ENCODE data around the gene TFB1M. TPM values are rescaled to one million over a fixed set of nuclear protein-coding genes. Genes with fewer than 3 reads are reported as not detected.
"Not testable (repeated sequence)": the region's sequence is repeated elsewhere in the genome, so short reads cannot be mapped to it uniquely, and the experiment has no call there.

TFB1M gene
- total RNA-seq, 2 experiments from 2014 or later = 33.6 to 35.5 TPM

- no peak for ATAC-seq
- no peak overlapping the region for H3K4me3 Mint-ChIP-seq
- peaks cover 2% of the 10 kb centered on the region for H3K36me3 Mint-ChIP-seq
- no peaks in the 10 kb centered on the region for H3K27me3 Mint-ChIP-seq
- CTCF ChIA-PET = interaction anchor here (0.9 to 2.5 kb wide), 10 partner anchors 8 to 324 kb away, joined by 3 to 29 read pairs (median 4); partner anchors contain the start of gene CLDN20
- H3K9me3 Mint-ChIP-seq (ENCODE audit: low read depth) = no peaks in the 10 kb centered on the region
- H3K27ac Mint-ChIP-seq = no peak overlapping the region
- no peak for DNase-seq
- H3K4me1 Mint-ChIP-seq = no peaks in the 10 kb centered on the region
Observed at GRCh38 chr6:155247618-155248007, 66.7 kb downstream of the TFB1M start.

- Mint-ChIP-seq H3K4me1 (no peaks in the 10 kb centered on the region), H3K27ac (no peak overlapping the region), H3K27me3 (no peaks in the 10 kb centered on the region), H3K4me3 (no peak overlapping the region), H3K36me3 (peaks cover 2% of the 10 kb centered on the region), H3K9me3 (ENCODE audit: low read depth) (no peaks in the 10 kb centered on the region)
- DNase-seq (no peak), ATAC-seq (no peak)
- CTCF ChIA-PET = interaction anchor here (2.2 to 2.5 kb wide), 2 partner anchors 69 to 318 kb away, joined by 11 to 29 read pairs; no protein-coding TSS in a partner anchor
Observed at GRCh38 chr6:155246825-155247224, 67.5 kb downstream of the TFB1M start.

- peaks cover 2% of the 10 kb centered on the region for H3K36me3 Mint-ChIP-seq
- ATAC-seq (no peak), DNase-seq (no peak)
- H3K4me3 Mint-ChIP-seq = no peak overlapping the region
- no peaks in the 10 kb centered on the region for H3K9me3 Mint-ChIP-seq (ENCODE audit: low read depth)
- CTCF ChIA-PET = no interaction called here
- no peak overlapping the region for H3K27ac Mint-ChIP-seq
- H3K4me1 Mint-ChIP-seq = no peaks in the 10 kb centered on the region
- no peaks in the 10 kb centered on the region for H3K27me3 Mint-ChIP-seq
Observed at GRCh38 chr6:155245831-155246230, 68.5 kb downstream of the TFB1M start.

GRCh38 chr6:155245193-155245592 is 69.1 kb downstream of the TFB1M start:
- CTCF ChIA-PET = no interaction called here
- no peak overlapping the region for H3K4me3 Mint-ChIP-seq
- ATAC-seq = no peak
- no peaks in the 10 kb centered on the region for H3K27me3 Mint-ChIP-seq
- DNase-seq = no peak
- H3K27ac Mint-ChIP-seq = no peak overlapping the region
- H3K36me3 Mint-ChIP-seq = peaks cover 3% of the 10 kb centered on the region
- no peaks in the 10 kb centered on the region for H3K4me1 Mint-ChIP-seq
- H3K9me3 Mint-ChIP-seq (ENCODE audit: low read depth) = no peaks in the 10 kb centered on the region

GRCh38 chr6:155244434-155244833 is 69.8 kb downstream of the TFB1M start:
- Mint-ChIP-seq H3K27ac (no peak overlapping the region), H3K4me3 (no peak overlapping the region), H3K27me3 (no peaks in the 10 kb centered on the region), H3K36me3 (peaks cover 3% of the 10 kb centered on the region), H3K9me3 (ENCODE audit: low read depth) (no peaks in the 10 kb centered on the region), H3K4me1 (no peaks in the 10 kb centered on the region)
- ATAC-seq = no peak
- no peak for DNase-seq
- CTCF ChIA-PET = no interaction called here

GRCh38 chr6:155241966-155242365 is 72.3 kb downstream of the TFB1M start:
- Mint-ChIP-seq H3K27ac (no peak overlapping the region), H3K9me3 (ENCODE audit: low read depth) (peaks cover 4% of the 10 kb centered on the region), H3K36me3 (peaks cover 6% of the 10 kb centered on the region), H3K4me1 (no peaks in the 10 kb centered on the region), H3K4me3 (no peak overlapping the region), H3K27me3 (no peaks in the 10 kb centered on the region)
- CTCF ChIA-PET = interaction anchor here (1.2 to 1.4 kb wide), 2 partner anchors 19 to 65 kb away, joined by 3 read pairs; no protein-coding TSS in a partner anchor
- ATAC-seq (no peak), DNase-seq (no peak)

GRCh38 chr6:155240905-155241600 is 73.2 kb downstream of the TFB1M start:
- Mint-ChIP-seq H3K27ac (no peak overlapping the region), H3K4me1 (no peaks in the 10 kb centered on the region), H3K4me3 (no peak overlapping the region), H3K27me3 (no peaks in the 10 kb centered on the region), H3K9me3 (ENCODE audit: low read depth) (peaks cover 4% of the 10 kb centered on the region), H3K36me3 (peaks cover 6% of the 10 kb centered on the region)
- CTCF ChIA-PET = interaction anchor here (1.0 to 1.4 kb wide), 3 partner anchors 11 to 64 kb away, joined by 3 read pairs; no protein-coding TSS in a partner anchor
- DNase-seq (no peak), ATAC-seq (no peak)

- H3K27ac Mint-ChIP-seq = no peak overlapping the region
- CTCF ChIA-PET = no interaction called here
- DNase-seq (no peak), ATAC-seq (no peak)
- H3K4me3 Mint-ChIP-seq = no peak overlapping the region
- no peaks in the 10 kb centered on the region for H3K4me1 Mint-ChIP-seq
- peaks cover 2% of the 10 kb centered on the region for H3K27me3 Mint-ChIP-seq
- H3K9me3 Mint-ChIP-seq (ENCODE audit: low read depth) = peaks cover 4% of the 10 kb centered on the region
- peaks cover 6% of the 10 kb centered on the region for H3K36me3 Mint-ChIP-seq
Observed at GRCh38 chr6:155237613-155238012, 76.7 kb downstream of the TFB1M start.

- peaks cover 6% of the 10 kb centered on the region for H3K36me3 Mint-ChIP-seq
- H3K27me3 Mint-ChIP-seq = peaks cover 2% of the 10 kb centered on the region
- H3K9me3 Mint-ChIP-seq (ENCODE audit: low read depth) = peaks cover 4% of the 10 kb centered on the region
- no peak for DNase-seq
- no peak overlapping the region for H3K27ac Mint-ChIP-seq
- no peak for ATAC-seq
- no peak overlapping the region for H3K4me3 Mint-ChIP-seq
- CTCF ChIA-PET = interaction anchor here (1.1 kb wide), 1 partner anchor 17 kb away, joined by 3 read pairs; no protein-coding TSS in a partner anchor
- H3K4me1 Mint-ChIP-seq = no peaks in the 10 kb centered on the region
Observed at GRCh38 chr6:155235087-155235486, 79.2 kb downstream of the TFB1M start.

- Mint-ChIP-seq H3K9me3 (ENCODE audit: low read depth) (peaks cover 4% of the 10 kb centered on the region), H3K36me3 (peaks cover 6% of the 10 kb centered on the region), H3K4me1 (no peaks in the 10 kb centered on the region), H3K27ac (no peak overlapping the region), H3K4me3 (no peak overlapping the region), H3K27me3 (peaks cover 2% of the 10 kb centered on the region)
- DNase-seq (no peak), ATAC-seq (no peak)
- CTCF ChIA-PET = no interaction called here
Observed at GRCh38 chr6:155234687-155235086, 79.6 kb downstream of the TFB1M start.

- Mint-ChIP-seq H3K27me3 (peaks cover 2% of the 10 kb centered on the region), H3K9me3 (ENCODE audit: low read depth) (peaks cover 4% of the 10 kb centered on the region), H3K4me1 (no peaks in the 10 kb centered on the region), H3K27ac (no peak overlapping the region), H3K4me3 (no peak overlapping the region), H3K36me3 (peaks cover 8% of the 10 kb centered on the region)
- CTCF ChIA-PET = interaction anchor here (0.8 kb wide), 1 partner anchor 11 kb away, joined by 3 read pairs; no protein-coding TSS in a partner anchor
- ATAC-seq (no peak), DNase-seq (no peak)
Observed at GRCh38 chr6:155234167-155234566, 80.1 kb downstream of the TFB1M start.

GRCh38 chr6:155232848-155233247 is 81.4 kb downstream of the TFB1M start:
- H3K36me3 Mint-ChIP-seq = peaks cover 3% of the 10 kb centered on the region
- CTCF ChIA-PET = no interaction called here
- peaks cover under 1% of the 10 kb centered on the region for H3K9me3 Mint-ChIP-seq (ENCODE audit: low read depth)
- no peak overlapping the region for H3K4me3 Mint-ChIP-seq
- DNase-seq = no peak
- no peaks in the 10 kb centered on the region for H3K4me1 Mint-ChIP-seq
- no peak overlapping the region for H3K27ac Mint-ChIP-seq
- ATAC-seq = no peak
- peaks cover 2% of the 10 kb centered on the region for H3K27me3 Mint-ChIP-seq

- H3K9me3 Mint-ChIP-seq (ENCODE audit: low read depth); DNase-seq; H3K36me3 Mint-ChIP-seq; H3K27me3 Mint-ChIP-seq; H3K27ac Mint-ChIP-seq; H3K4me1 Mint-ChIP-seq; H3K4me3 Mint-ChIP-seq; ATAC-seq: not testable (repeated sequence)
- CTCF ChIA-PET = interaction anchor here (0.8 kb wide), 1 partner anchor 50 kb away, joined by 3 read pairs; no protein-coding TSS in a partner anchor
Observed at GRCh38 chr6:155230975-155231374, 83.3 kb downstream of the TFB1M start.

- DNase-seq (no peak), ATAC-seq (no peak)
- Mint-ChIP-seq H3K4me1 (peaks cover 17% of the 10 kb centered on the region), H3K27ac (no peak overlapping the region), H3K36me3 (peaks cover 5% of the 10 kb centered on the region), H3K27me3 (no peaks in the 10 kb centered on the region), H3K4me3 (no peak overlapping the region), H3K9me3 (ENCODE audit: low read depth) (no peaks in the 10 kb centered on the region)
- CTCF ChIA-PET = no interaction called here
Observed at GRCh38 chr6:155228546-155229166, 85.6 kb downstream of the TFB1M start.
